HepG2 (cell line): Measurements from ENCODE around the gene SOBP. TPM values are rescaled to one million over a fixed set of nuclear protein-coding genes. Genes with fewer than 3 reads are reported as not detected.

ENCODE experiments used
- ARNT2 ChIP-seq: sonication (generic); formaldehyde crosslinking; IDR thresholded peaks from 2 replicates; pipeline ENCODE4 v1.8.0; 2022; ENCODE audit warnings: mild to moderate bottlenecking, low read depth, missing genetic modification reagents, moderate library complexity
- FOXA1 ChIP-seq, 2 experiments: fragments of 450-650 bp in 1 of 2; sonication (generic) in 1 of 2; formaldehyde crosslinking in 1 of 2; IDR thresholded peaks; 2 replicates each; pipeline versions ENCODE4 v1.4.0 to v1.6.1; 2016 to 2020; ENCODE audit warnings: missing genetic modification reagents in 1 of 2
- GZF1 ChIP-seq: sonication (generic); formaldehyde crosslinking; IDR thresholded peaks from 2 replicates; pipeline ENCODE4 v1.5.1; 2020; ENCODE audit warnings: mild to moderate bottlenecking, missing genetic modification reagents
- PRDM4 ChIP-seq: sonication (generic); formaldehyde crosslinking; IDR thresholded peaks from 2 replicates; pipeline ENCODE4 v1.9.0; 2021; ENCODE audit warnings: missing genetic modification reagents, borderline replicate concordance
- SIX4 ChIP-seq: sonication (generic); formaldehyde crosslinking; IDR thresholded peaks from 2 replicates; pipeline ENCODE4 v1.4.0; 2020; ENCODE audit warnings: missing genetic modification reagents
- SRY ChIP-seq: sonication (generic); formaldehyde crosslinking; IDR thresholded peaks from 2 replicates; pipeline ENCODE4 v1.8.0; 2022; ENCODE audit warnings: mild to moderate bottlenecking, missing genetic modification reagents
- TCF7 ChIP-seq: sonication (generic); IDR thresholded peaks from 2 replicates; pipeline ENCODE4 v1.6.1; 2016; ENCODE audit warnings: antibody characterized with exemption, low read depth
- TEAD3 ChIP-seq: optimal IDR thresholded peaks from 2 replicates; pipeline ENCODE3; 2016; ENCODE audit warnings: borderline replicate concordance
- ZKSCAN8 ChIP-seq: IDR thresholded peaks from 2 replicates; pipeline ENCODE4 v1.6.1; 2016; ENCODE audit warnings: borderline replicate concordance, missing genetic modification reagents, missing compliant biosample characterization
- ZNF784 ChIP-seq: sonication (generic); formaldehyde crosslinking; IDR thresholded peaks from 2 replicates; pipeline ENCODE4 v1.5.1; 2020; ENCODE audit warnings: missing genetic modification reagents, mild to moderate bottlenecking, borderline replicate concordance
- ZNF841 ChIP-seq: sonication (generic); formaldehyde crosslinking; IDR thresholded peaks from 2 replicates; pipeline ENCODE4 v1.8.1; 2023; ENCODE audit warnings: missing genetic modification reagents, borderline replicate concordance
- polyA plus RNA-seq, 8 experiments: library from polyadenylated mRNA; depleted of rRNA in 3 of 8; stranded (reverse) in 7 of 8; unstranded in 1 of 8; fragments of >200 nt; fragmentation: Illumina TruSeq in 4 of 8; extraction: Trizol in 4 of 8; gene quantifications; 2 replicates each; pipeline versions ENCODE4 v1.2.1 to v1.2.3, GENCODE V29; 2011 to 2016; ENCODE audit warnings: low read depth in 4 of 8, missing spikeins in 1 of 8, mixed read lengths in 1 of 8; ENCODE audit not compliant: insufficient read depth in 1 of 8
- total RNA-seq, 5 experiments: library from RNA; depleted of rRNA; stranded (reverse); fragments of >200 nt; fragmentation: Illumina TruSeq; extraction: Trizol; gene quantifications; 2 replicates each; pipeline ENCODE4 v1.2.3, GENCODE V29; 2016; ENCODE audit warnings: low read depth in 1 of 5
- TF ChIP-seq, protein P1 (sequence below): sonication (generic); formaldehyde crosslinking; IDR thresholded peaks from 2 replicates; pipeline ENCODE4 v1.5.1; 2020; ENCODE audit warnings: mild to moderate bottlenecking, missing genetic modification reagents, moderate library complexity
- TF ChIP-seq, protein P2 (sequence below), 2 experiments: sonication (generic) in 1 of 2; formaldehyde crosslinking in 1 of 2; IDR thresholded peaks; 2 replicates each; pipeline versions ENCODE4 v1.6.1 to v1.9.0; 2014 to 2022; ENCODE audit warnings: antibody characterized with exemption in 1 of 2, borderline replicate concordance in 1 of 2, inconsistent platforms in 1 of 2, low read depth in 1 of 2, missing genetic modification reagents in 1 of 2

The SOBP gene
- total and polyA plus RNA-seq, 2 of the 13 experiments (the other 11 are each of a cell fraction or from before 2014, with no cell fraction given), result 1.5 to 6.9 TPM

- TF ChIP-seq, protein P1, sequence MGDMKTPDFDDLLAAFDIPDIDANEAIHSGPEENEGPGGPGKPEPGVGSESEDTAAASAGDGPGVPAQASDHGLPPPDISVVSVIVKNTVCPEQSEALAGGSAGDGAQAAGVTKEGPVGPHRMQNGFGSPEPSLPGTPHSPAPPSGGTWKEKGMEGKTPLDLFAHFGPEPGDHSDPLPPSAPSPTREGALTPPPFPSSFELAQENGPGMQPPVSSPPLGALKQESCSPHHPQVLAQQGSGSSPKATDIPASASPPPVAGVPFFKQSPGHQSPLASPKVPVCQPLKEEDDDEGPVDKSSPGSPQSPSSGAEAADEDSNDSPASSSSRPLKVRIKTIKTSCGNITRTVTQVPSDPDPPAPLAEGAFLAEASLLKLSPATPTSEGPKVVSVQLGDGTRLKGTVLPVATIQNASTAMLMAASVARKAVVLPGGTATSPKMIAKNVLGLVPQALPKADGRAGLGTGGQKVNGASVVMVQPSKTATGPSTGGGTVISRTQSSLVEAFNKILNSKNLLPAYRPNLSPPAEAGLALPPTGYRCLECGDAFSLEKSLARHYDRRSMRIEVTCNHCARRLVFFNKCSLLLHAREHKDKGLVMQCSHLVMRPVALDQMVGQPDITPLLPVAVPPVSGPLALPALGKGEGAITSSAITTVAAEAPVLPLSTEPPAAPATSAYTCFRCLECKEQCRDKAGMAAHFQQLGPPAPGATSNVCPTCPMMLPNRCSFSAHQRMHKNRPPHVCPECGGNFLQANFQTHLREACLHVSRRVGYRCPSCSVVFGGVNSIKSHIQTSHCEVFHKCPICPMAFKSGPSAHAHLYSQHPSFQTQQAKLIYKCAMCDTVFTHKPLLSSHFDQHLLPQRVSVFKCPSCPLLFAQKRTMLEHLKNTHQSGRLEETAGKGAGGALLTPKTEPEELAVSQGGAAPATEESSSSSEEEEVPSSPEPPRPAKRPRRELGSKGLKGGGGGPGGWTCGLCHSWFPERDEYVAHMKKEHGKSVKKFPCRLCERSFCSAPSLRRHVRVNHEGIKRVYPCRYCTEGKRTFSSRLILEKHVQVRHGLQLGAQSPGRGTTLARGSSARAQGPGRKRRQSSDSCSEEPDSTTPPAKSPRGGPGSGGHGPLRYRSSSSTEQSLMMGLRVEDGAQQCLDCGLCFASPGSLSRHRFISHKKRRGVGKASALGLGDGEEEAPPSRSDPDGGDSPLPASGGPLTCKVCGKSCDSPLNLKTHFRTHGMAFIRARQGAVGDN, result no peak
- TF ChIP-seq SRY, result no peak
- no peak for TF ChIP-seq ZNF841 (CRISPR knock-in tag)
- TF ChIP-seq PRDM4 (CRISPR knock-in tag), result no peak
- no peak for TF ChIP-seq TCF7
- no peak for TF ChIP-seq ZNF784
- no peak for TF ChIP-seq GZF1 (CRISPR knock-in tag)
- no peak for TF ChIP-seq FOXA1 (IDR thresholded peaks at IDR 0.05)
- TF ChIP-seq FOXA1 (CRISPR knock-in tag; IDR thresholded peaks at IDR 0.05), result no peak
- no peak for TF ChIP-seq ARNT2 (CRISPR knock-in tag)
- TF ChIP-seq, protein P2, sequence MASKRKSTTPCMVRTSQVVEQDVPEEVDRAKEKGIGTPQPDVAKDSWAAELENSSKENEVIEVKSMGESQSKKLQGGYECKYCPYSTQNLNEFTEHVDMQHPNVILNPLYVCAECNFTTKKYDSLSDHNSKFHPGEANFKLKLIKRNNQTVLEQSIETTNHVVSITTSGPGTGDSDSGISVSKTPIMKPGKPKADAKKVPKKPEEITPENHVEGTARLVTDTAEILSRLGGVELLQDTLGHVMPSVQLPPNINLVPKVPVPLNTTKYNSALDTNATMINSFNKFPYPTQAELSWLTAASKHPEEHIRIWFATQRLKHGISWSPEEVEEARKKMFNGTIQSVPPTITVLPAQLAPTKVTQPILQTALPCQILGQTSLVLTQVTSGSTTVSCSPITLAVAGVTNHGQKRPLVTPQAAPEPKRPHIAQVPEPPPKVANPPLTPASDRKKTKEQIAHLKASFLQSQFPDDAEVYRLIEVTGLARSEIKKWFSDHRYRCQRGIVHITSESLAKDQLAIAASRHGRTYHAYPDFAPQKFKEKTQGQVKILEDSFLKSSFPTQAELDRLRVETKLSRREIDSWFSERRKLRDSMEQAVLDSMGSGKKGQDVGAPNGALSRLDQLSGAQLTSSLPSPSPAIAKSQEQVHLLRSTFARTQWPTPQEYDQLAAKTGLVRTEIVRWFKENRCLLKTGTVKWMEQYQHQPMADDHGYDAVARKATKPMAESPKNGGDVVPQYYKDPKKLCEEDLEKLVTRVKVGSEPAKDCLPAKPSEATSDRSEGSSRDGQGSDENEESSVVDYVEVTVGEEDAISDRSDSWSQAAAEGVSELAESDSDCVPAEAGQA (IDR thresholded peaks at IDR 0.05; ENCODE audit: low read depth), result no peak
- TF ChIP-seq, protein P2 (CRISPR knock-in tag; IDR thresholded peaks at IDR 0.05; ENCODE audit: borderline replicate concordance), result no peak
- TF ChIP-seq ZKSCAN8 (CRISPR knock-in tag), result no peak
- no peak for TF ChIP-seq TEAD3
- no peak for TF ChIP-seq SIX4 (CRISPR knock-in tag)
Measured at GRCh38 chr6:107458672-107459282, 31.1 kb upstream of the SOBP start (continued).
